ENCODE measurements around the gene USP16. TPM values are rescaled to one million over a fixed set of nuclear protein-coding genes. Genes with fewer than 3 reads are reported as not detected.

Gene USP16
- total RNA-seq, 8 experiments from 2014 or later: 21.4 to 41.0 (median 32.7) TPM

DNA sequence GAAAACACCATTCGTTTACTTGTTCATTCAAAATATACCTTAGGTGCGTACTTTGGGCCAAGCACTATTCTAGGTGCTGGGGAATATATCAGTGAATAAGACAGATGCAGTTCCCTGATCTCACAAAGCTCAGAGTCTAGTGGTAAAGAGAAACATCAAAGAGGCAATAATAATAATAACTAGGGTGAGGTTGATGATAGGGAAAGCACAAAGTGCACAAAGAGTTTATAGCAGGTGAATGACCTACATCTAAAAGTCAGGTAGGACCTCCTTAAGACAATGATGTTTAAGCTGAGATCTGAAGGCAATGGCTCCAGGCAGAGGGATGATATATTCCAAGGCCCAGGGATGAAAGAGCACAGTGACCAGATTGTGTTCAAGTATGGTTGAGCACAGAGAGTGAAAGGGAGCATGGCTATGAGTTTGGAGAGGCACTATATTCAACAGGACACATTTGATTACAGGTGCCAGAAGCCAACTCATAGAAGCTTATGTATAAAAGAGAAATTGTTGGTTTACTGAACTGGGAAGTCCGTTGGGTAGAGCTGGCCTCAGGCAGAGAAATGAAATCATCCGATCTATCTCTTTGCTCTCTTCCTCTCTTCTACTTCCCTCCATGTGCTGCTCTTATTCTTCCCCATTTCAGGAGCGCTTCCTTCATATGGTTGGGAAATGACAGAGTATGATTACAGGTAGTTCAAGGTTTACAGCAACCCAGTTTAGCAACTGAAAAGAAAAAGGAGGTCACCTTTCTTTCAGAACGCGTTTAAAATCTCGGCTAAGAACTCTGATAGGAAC is 71.9 kb downstream of the USP16 start:
- Histone ChIP-seq H3K27ac (no peak overlapping the region), H3K4me1 (replicated peaks in 1 of 2) (no peaks in the 10 kb centered on the region), H3K4me3 (no peak overlapping the region)
- ATAC-seq (replicated peaks in 6 of 8): no peak
- 65 to 100% (median 87%) methylated on average over 1 to 8 of the region's 8 CpGs; no CpG with 5 or more reads in 1 of the 10 experiments for WGBS, 10 experiments
- in situ Hi-C loops (cut with MboI; ENCODE audit: low pct_unique_long_range_greater_than_20kb in 2 of 9, low sequenced_read_pairs in 9 of 9, unreplicated experiment in 9 of 9): loop anchor here in 4 of 9 experiments (10.0 to 25.0 kb wide), 3 partner anchors 241 to 1991 kb away; no protein-coding TSS in a partner anchor

DNA sequence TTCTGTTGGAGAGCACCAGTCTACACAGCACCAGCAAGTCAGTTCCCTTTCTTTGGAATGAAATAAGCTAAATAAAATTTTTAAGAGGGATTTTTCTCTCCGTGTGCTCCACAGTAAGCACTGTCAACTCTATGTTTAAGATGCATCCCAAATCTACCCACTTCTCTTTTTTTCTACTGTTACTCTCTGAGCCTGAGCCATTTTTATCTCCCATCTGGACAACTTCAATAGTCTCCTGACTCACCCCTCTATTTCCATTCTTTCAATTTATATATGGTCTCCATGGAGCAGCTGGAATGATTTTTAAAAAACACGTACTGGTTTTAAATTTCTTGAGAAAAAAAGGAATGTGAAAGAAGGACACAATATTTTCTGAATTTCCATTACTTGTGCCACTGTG is 73.7 kb downstream of the USP16 start:
- ATAC-seq (replicated peaks in 6 of 8): no peak
- no peak overlapping the region for H3K4me3 ChIP-seq
- in situ Hi-C loops (cut with MboI; ENCODE audit: low pct_unique_long_range_greater_than_20kb in 2 of 9, low sequenced_read_pairs in 9 of 9, unreplicated experiment in 9 of 9): loop anchor here in 4 of 9 experiments (10.0 to 25.0 kb wide), 3 partner anchors 239 to 1989 kb away; no protein-coding TSS in a partner anchor
- H3K27ac ChIP-seq: no peak overlapping the region
- no peaks in the 10 kb centered on the region for H3K4me1 ChIP-seq (replicated peaks in 1 of 2)
- WGBS, 10 experiments: 41 to 100% (median 81%) methylated on average over 1 to 2 of the region's 2 CpGs; no CpG with 5 or more reads in 1 of the 10 experiments

DNA sequence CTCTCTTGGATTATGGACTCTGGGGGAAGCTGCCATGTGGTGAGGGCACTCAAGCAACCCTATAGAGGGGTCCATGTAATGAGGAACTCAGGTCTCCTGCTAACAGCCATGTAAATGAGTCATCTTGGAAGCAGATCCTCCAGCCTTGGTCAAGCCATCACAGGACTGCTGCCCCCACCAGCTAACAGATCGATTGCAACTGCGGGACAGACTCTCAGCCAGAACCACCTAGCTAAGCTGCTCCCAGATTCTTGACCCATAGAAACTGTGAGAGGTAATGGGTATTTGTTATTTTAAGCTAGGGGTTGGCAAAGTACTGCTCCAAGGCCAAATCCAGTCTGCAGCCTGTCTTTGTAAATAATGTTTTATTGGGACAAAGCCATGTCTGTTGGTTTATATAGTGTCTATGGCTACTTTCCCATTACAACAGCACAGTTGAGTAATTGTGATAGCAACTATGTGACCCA is 78.4 kb downstream of the USP16 start:
- no peak for ATAC-seq (replicated peaks in 6 of 8)
- 90 to 100% (median 100%) methylated on average over 1 to 2 of the region's 2 CpGs; no CpG with 5 or more reads in 4 of the 10 experiments for WGBS, 10 experiments
- Histone ChIP-seq H3K4me3 (no peak overlapping the region), H3K4me1 (replicated peaks in 1 of 2) (no peaks in the 10 kb centered on the region), H3K27ac (no peak overlapping the region)
- in situ Hi-C loops (cut with MboI; ENCODE audit: low pct_unique_long_range_greater_than_20kb in 2 of 9, low sequenced_read_pairs in 9 of 9, unreplicated experiment in 9 of 9): loop anchor here in 1 of 9 experiments (25.0 kb wide), 1 partner anchor 734 kb away; no protein-coding TSS in a partner anchor

Other genes with a start within 250 kb of the USP16 start
- gene LTN1, start 31.8 kb upstream of the USP16 start, total RNA-seq: 10 to 100 TPM; 23.7 to 40.9 (median 28.7) TPM
- 10 to 100 TPM in 4 of 8 experiments, 1 to 10 TPM in 4; 5.3 to 36.3 (median 10.7) TPM for gene RWDD2B, start 5.3 kb upstream of the USP16 start, total RNA-seq
- 100 to 1,000 TPM; 129 to 248 (median 201) TPM for gene CCT8, start 49.0 kb downstream of the USP16 start, total RNA-seq
- gene MAP3K7CL, start 106.0 kb downstream of the USP16 start, total RNA-seq: 10 to 100 TPM in 1 of 8 experiments, 1 to 10 TPM in 2, under 1 TPM in 5; 0.05 to 28.1 (median 0.63) TPM

Data from motor neuron (in vitro differentiated cells).